Kidney epithelial cell (primary cell): ENCODE data around the gene LIN7A. TPM values are rescaled to one million over a fixed set of nuclear protein-coding genes. Genes with fewer than 3 reads are reported as not detected.

Experiments
- DNase-seq: peaks from one replicate; pipeline ENCODE4 v3.0.0-alpha.2; 2010; ENCODE audit warnings: low read depth
- H3K27me3 ChIP-seq: 2 replicates; pipeline ENCODE4 v1.6.0; 2011; ENCODE audit warnings: low read length; ENCODE audit not compliant: control insufficient read depth, insufficient read depth
- H3K36me3 ChIP-seq: 2 replicates; pipeline ENCODE4 v1.5.1; 2011; ENCODE audit warnings: low read length; ENCODE audit not compliant: control insufficient read depth, insufficient read depth
- H3K4me3 ChIP-seq: 2 replicates; pipeline ENCODE4 v1.5.1; 2011; ENCODE audit warnings: low read depth, mild to moderate bottlenecking, control low read depth, low read length
- CTCF ChIP-seq: IDR thresholded peaks from 2 replicates; pipeline ENCODE4 v1.5.1; 2011; ENCODE audit warnings: mild to moderate bottlenecking, moderate library complexity, low read length, control low read depth, inconsistent platforms; ENCODE audit not compliant: insufficient read depth, poor library complexity, severe bottlenecking
- total RNA-seq: library from RNA; depleted of rRNA; stranded (reverse); fragments of >200 nt; gene quantifications from 2 replicates; pipeline ENCODE4 v1.2.3, GENCODE V29; 2015

Gene LIN7A
- total RNA-seq, 1 donor from 2014 or later = 0.79 TPM

DNA sequence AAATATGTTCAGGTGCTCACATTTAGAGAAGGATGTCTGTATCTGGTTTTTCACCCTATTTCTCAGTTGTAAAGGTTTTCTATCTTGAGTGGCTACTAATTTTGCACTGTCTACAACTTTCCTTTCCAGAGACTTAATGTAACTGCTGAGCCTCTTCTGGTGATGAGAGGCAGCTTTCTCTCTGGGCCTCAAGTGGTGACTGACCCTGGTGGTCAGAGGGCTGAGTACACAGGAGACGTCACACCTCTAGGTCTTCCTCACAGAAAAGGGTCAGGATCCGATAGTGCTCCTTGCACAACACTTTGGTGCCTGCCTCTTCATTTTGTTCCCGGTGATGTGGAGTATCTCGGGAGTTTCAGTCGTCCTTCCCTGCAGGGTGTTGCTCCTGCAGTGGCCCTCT lies 76.8 kb downstream of the LIN7A start:
- H3K27me3 ChIP-seq = no peaks in the 10 kb centered on the region
- DNase-seq = no peak
- no peak for TF ChIP-seq CTCF
- H3K4me3 ChIP-seq = no peak overlapping the region
- H3K36me3 ChIP-seq = no peaks in the 10 kb centered on the region

DNA sequence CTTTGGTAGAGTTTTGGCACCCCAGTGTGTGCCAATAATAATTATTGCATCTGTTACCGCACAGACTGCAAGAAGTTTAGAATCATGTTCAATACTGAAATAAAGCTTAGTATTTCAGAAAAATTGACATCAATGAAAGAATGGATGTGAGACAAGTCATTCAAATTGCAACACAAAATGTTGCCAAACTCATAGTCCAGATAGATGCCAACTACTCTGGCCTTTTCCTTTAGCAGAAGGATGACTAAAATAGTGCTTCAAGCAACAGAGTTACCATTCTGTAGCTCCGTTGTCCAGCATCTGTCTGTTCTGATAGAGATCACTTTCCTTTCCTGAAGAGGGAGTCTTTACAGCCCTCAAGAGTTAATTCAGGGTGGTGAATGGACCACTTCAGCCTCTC lies 77.5 kb downstream of the LIN7A start:
- Histone ChIP-seq H3K36me3 (no peaks in the 10 kb centered on the region), H3K4me3 (no peak overlapping the region), H3K27me3 (no peaks in the 10 kb centered on the region)
- TF ChIP-seq CTCF = no peak
- no peak for DNase-seq

- no peaks in the 10 kb centered on the region for H3K27me3 ChIP-seq
Observed at GRCh38 chr12:80858356-80858755, 79.4 kb downstream of the LIN7A start.

GRCh38 chr12:80857311-80857710 lies 80.4 kb downstream of the LIN7A start:
- DNase-seq = no peak
- Histone ChIP-seq H3K36me3 (no peaks in the 10 kb centered on the region), H3K27me3 (no peaks in the 10 kb centered on the region), H3K4me3 (no peak overlapping the region)
- no peak for TF ChIP-seq CTCF

More at GRCh38 chr12:80858356-80858755, 79.4 kb downstream of the LIN7A start:
- DNase-seq = no peak
- no peaks in the 10 kb centered on the region for H3K36me3 ChIP-seq
- H3K4me3 ChIP-seq = no peak overlapping the region
- TF ChIP-seq CTCF = no peak

DNA sequence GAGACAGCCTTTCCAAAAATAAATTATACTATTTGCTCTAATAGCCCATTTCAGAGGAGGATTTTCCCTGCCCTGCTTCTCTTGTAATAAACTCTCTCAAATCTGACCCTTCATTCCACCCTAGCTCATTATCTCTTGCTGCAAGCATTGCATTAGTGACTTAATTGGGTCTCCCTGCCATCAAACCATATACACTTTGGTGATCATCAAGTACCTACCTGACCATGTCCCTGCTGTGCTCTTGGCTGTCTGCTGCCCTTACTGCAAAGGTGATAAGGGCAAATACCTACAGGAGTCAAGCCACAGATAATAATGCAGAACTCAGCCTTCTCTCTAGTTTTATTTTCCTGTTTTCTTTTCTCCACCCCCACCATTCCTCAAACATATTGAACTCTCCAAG lies 88.4 kb downstream of the LIN7A start:
- Histone ChIP-seq H3K36me3 (no peaks in the 10 kb centered on the region), H3K27me3 (no peaks in the 10 kb centered on the region), H3K4me3 (no peak overlapping the region)
- no peak for DNase-seq
- TF ChIP-seq CTCF = no peak

GRCh38 chr12:80848858-80849257 lies 88.9 kb downstream of the LIN7A start:
- Histone ChIP-seq H3K27me3 (no peaks in the 10 kb centered on the region), H3K4me3 (no peak overlapping the region), H3K36me3 (no peaks in the 10 kb centered on the region)
- no peak for TF ChIP-seq CTCF
- no peak for DNase-seq
